Hepatocyte (in vitro differentiated cells): ENCODE measurements around the gene LMBRD2. TPM values are rescaled to one million over a fixed set of nuclear protein-coding genes. Genes with fewer than 3 reads are reported as not detected.

Experiments used
- DNase-seq: peaks from one replicate; pipeline ENCODE4 v3.0.0-alpha.2; 2016; ENCODE audit warnings: low spot score
- H2AFZ ChIP-seq: fragments of 200-600 bp; sonication (generic); 2 replicates; pipeline ENCODE4 v1.6.0; 2016; ENCODE audit warnings: antibody characterized with exemption, mild to moderate bottlenecking
- H3K27ac ChIP-seq: fragments of 200-600 bp; sonication (generic); 2 replicates; pipeline ENCODE4 v1.5.1; 2016; ENCODE audit warnings: mild to moderate bottlenecking
- H3K27me3 ChIP-seq: fragments of 200-600 bp; sonication (generic); 2 replicates; pipeline ENCODE4 v1.6.1; 2016
- H3K36me3 ChIP-seq: fragments of 200-600 bp; sonication (generic); replicated peaks from 2 replicates; pipeline ENCODE4 v1.5.1; 2016; ENCODE audit warnings: low read depth; ENCODE audit not compliant: insufficient read depth
- H3K4me1 ChIP-seq: fragments of 200-600 bp; sonication (generic); 2 replicates; pipeline ENCODE4 v1.5.1; 2016; ENCODE audit warnings: mild to moderate bottlenecking, moderate library complexity; ENCODE audit not compliant: insufficient read depth
- H3K4me2 ChIP-seq: fragments of 200-600 bp; sonication (generic); 2 replicates; pipeline ENCODE4 v1.6.0; 2016
- H3K4me3 ChIP-seq: fragments of 200-600 bp; sonication (generic); 2 replicates; pipeline ENCODE4 v1.5.1; 2016; ENCODE audit warnings: mild to moderate bottlenecking
- H3K79me2 ChIP-seq: fragments of 200-600 bp; sonication (generic); 2 replicates; pipeline ENCODE4 v1.6.0; 2017; ENCODE audit warnings: mild to moderate bottlenecking
- H3K9me2 ChIP-seq: fragments of 200-600 bp; sonication (generic); replicated peaks from 2 replicates; pipeline ENCODE4 v1.6.0; 2017; ENCODE audit warnings: mild to moderate bottlenecking; ENCODE audit not compliant: insufficient read depth
- H3K9me3 ChIP-seq: fragments of 200-600 bp; sonication (generic); 2 replicates; pipeline ENCODE4 v1.5.1; 2016; ENCODE audit warnings: low read depth, mild to moderate bottlenecking
- H4K20me1 ChIP-seq: fragments of 200-600 bp; sonication (generic); 2 replicates; pipeline ENCODE4 v1.6.0; 2016; ENCODE audit warnings: mild to moderate bottlenecking; ENCODE audit not compliant: insufficient read depth, poor library complexity, severe bottlenecking
- CTCF ChIP-seq: fragments of 200-600 bp; sonication (generic); IDR thresholded peaks from 2 replicates; pipeline ENCODE4 v1.5.1; 2016; ENCODE audit warnings: antibody characterized with exemption, mild to moderate bottlenecking; ENCODE audit not compliant: poor library complexity
- EZH2 ChIP-seq: fragments of 200-600 bp; sonication (generic); IDR thresholded peaks from 2 replicates; pipeline ENCODE4 v1.6.1; 2016; ENCODE audit warnings: antibody characterized with exemption, mild to moderate bottlenecking, borderline replicate concordance
- EZH2phosphoT487 ChIP-seq: fragments of 200-600 bp; sonication (generic); IDR thresholded peaks from one replicate; pipeline ENCODE4 v1.6.1; 2018; ENCODE audit warnings: antibody characterized with exemption, mild to moderate bottlenecking, low read depth, moderate library complexity; ENCODE audit not compliant: unreplicated experiment, severe bottlenecking
- WGBS: methylation state at CpG from one replicate; pipeline ENCODE4 v1.1.6; 2016; ENCODE audit warnings: low lambda C conversion rate; ENCODE audit errors: missing lambda C conversion rate; 5-methylcytosine and 5-hydroxymethylcytosine counted together
- polyA plus RNA-seq: library from polyadenylated mRNA; unstranded; fragments of >200 nt; fragmentation: Nextera tagmentation; extraction: Ambion mirVana; gene quantifications from 2 replicates; pipeline ENCODE4 v1.2.1, GENCODE V29; 2016
- total RNA-seq: library from RNA; depleted of rRNA; stranded (reverse); fragments of >200 nt; gene quantifications from 2 replicates; pipeline ENCODE4 v1.2.3, GENCODE V29; 2014

LMBRD2 gene
- total and polyA plus RNA-seq, 2 experiments from 2014 or later = 4.5 to 27.9 TPM

GRCh38 chr5:36078430-36078829 lies 73.3 kb downstream of the LMBRD2 start:
- WGBS = 78% methylated on average over 10 of the region's 10 CpGs
- no peaks in the 10 kb centered on the region for H3K27me3 ChIP-seq
- DNase-seq = no peak

GRCh38 chr5:36073595-36074216 lies 78.0 kb downstream of the LMBRD2 start:
- H3K79me2 ChIP-seq = no peaks in the 10 kb centered on the region
- H3K36me3 ChIP-seq = no peaks in the 10 kb centered on the region
- H3K9me3 ChIP-seq = no peaks in the 10 kb centered on the region
- H3K27me3 ChIP-seq = peaks cover 5% of the 10 kb centered on the region
- 59% methylated on average over 3 of the region's 3 CpGs for WGBS
- H3K4me2 ChIP-seq = no peak overlapping the region
- H4K20me1 ChIP-seq = no peaks in the 10 kb centered on the region
- no peak for TF ChIP-seq EZH2phosphoT487
- TF ChIP-seq CTCF = peak; percentile 37
- TF ChIP-seq EZH2 = no peak
- peak; percentile 26 for DNase-seq
- no peaks in the 10 kb centered on the region for H3K4me1 ChIP-seq
- H2AFZ ChIP-seq = no peak overlapping the region
- H3K27ac ChIP-seq = no peak overlapping the region
- no peaks in the 10 kb centered on the region for H3K9me2 ChIP-seq
- H3K4me3 ChIP-seq = no peak overlapping the region

More at GRCh38 chr5:36078430-36078829, 73.3 kb downstream of the LMBRD2 start:
- Histone ChIP-seq H3K9me2 (no peaks in the 10 kb centered on the region), H3K27ac (no peak overlapping the region), H3K4me2 (no peak overlapping the region), H3K4me3 (no peak overlapping the region), H3K79me2 (no peaks in the 10 kb centered on the region), H2AFZ (no peak overlapping the region), H3K9me3 (no peaks in the 10 kb centered on the region), H4K20me1 (no peaks in the 10 kb centered on the region), H3K4me1 (no peaks in the 10 kb centered on the region), H3K36me3 (no peaks in the 10 kb centered on the region)
- TF ChIP-seq EZH2 (no peak), EZH2phosphoT487 (no peak), CTCF (no peak)

- no peak overlapping the region for H3K4me2 ChIP-seq
- no peak for DNase-seq
- no peaks in the 10 kb centered on the region for H4K20me1 ChIP-seq
- peaks cover 28% of the 10 kb centered on the region for H3K27me3 ChIP-seq
- H3K9me3 ChIP-seq = no peaks in the 10 kb centered on the region
- 85% methylated on average over 9 of the region's 9 CpGs for whole genome bisulfite sequencing
- peaks cover 5% of the 10 kb centered on the region for H3K4me1 ChIP-seq
- H3K27ac ChIP-seq = no peak overlapping the region
- H3K9me2 ChIP-seq = no peaks in the 10 kb centered on the region
- H3K36me3 ChIP-seq = no peaks in the 10 kb centered on the region
- TF ChIP-seq EZH2phosphoT487 = no peak
- TF ChIP-seq EZH2 = no peak
- TF ChIP-seq CTCF = no peak
- no peak overlapping the region for H3K4me3 ChIP-seq
- H3K79me2 ChIP-seq = no peaks in the 10 kb centered on the region
- no peak overlapping the region for H2AFZ ChIP-seq
These were observed 80.8 kb downstream of the LMBRD2 start for GRCh38 chr5:36070687-36071571.
